Right cardiac atrium (tissue), 5 donors: Measurements from ENCODE around the gene OASL. TPM values are rescaled to one million over a fixed set of nuclear protein-coding genes. Genes with fewer than 3 reads are reported as not detected.
"Not testable (repeated sequence)": the region's sequence is repeated elsewhere in the genome, so short reads cannot be mapped to it uniquely, and the experiment has no call there.

Experiments used
- ATAC-seq, 2 donors: fragments of 200-7000 bp; cut with Tn5 transposase; one replicate each; pipeline versions ENCODE4 v1.8.0 to v1.9.1; 2020; ENCODE audit warnings: moderate library complexity in 2 of 2, mild to moderate bottlenecking in 1 of 2
- DNase-seq, 3 donors: peaks; one replicate each; pipeline ENCODE4 v3.0.0-alpha.2; 2020
- H3K27ac ChIP-seq: one replicate; pipeline ENCODE4 v1.5.1; 2013; ENCODE audit warnings: mild to moderate bottlenecking, low read length, control low read depth, moderate library complexity
- H3K27me3 ChIP-seq: one replicate; pipeline ENCODE4 v1.6.1; 2013; ENCODE audit not compliant: control insufficient read depth, insufficient read depth
- H3K4me1 ChIP-seq: one replicate; pipeline ENCODE4 v1.6.1; 2013; ENCODE audit warnings: low read length; ENCODE audit not compliant: control insufficient read depth, insufficient read depth
- H3K4me3 ChIP-seq: one replicate; pipeline ENCODE4 v1.5.1; 2013; ENCODE audit warnings: low read length, control low read depth
- H3K9me3 ChIP-seq: one replicate; pipeline ENCODE4 v1.6.1; 2013; ENCODE audit warnings: low read length; ENCODE audit not compliant: control insufficient read depth
- WGBS: extraction: QIAGEN DNeasy Blood & Tissue Kit; methylation state at CpG from one replicate; pipeline ENCODE4 v1.1.7; 2013; 5-methylcytosine and 5-hydroxymethylcytosine counted together
- intact Hi-C, 4 donors: fragments of 100-400 bp; cut with DNase I; formaldehyde crosslinking; loops; one replicate each; pipeline versions ENCODE4 v1.11.0 to v1.14.0; 2022 to 2023
- polyA plus RNA-seq: library from polyadenylated mRNA; stranded (reverse); fragments of 200-250 nt; gene quantifications from one replicate; pipeline ENCODE4 v1.2.3, GENCODE V29; 2013
- total RNA-seq, 4 donors: library from RNA; stranded (reverse); fragmentation: NEBNext Ultra II Directional; extraction: Animal tissue kit (Norgen Biotek cat#: 25700); gene quantifications; one replicate each; pipeline ENCODE4 v1.2.1, GENCODE V29; 2021
- donor health status: healthy with polysubstance abuse.
- donor health status: DM: no; HTN: yes; CAD: no.
- donor health status: DM: no; HTN: no; CAD: no.
- donor health status: DM: no; HTN: yes; CAD: no; lungs with severe emphysema.
- donor health status: DM: yes; HTN: yes; CAD: no.

OASL gene
- total and polyA plus RNA-seq, 5 donors: 0.32 to 1.1 (median 0.68) TPM

- H3K4me1 ChIP-seq, intact Hi-C loops, H3K27ac ChIP-seq, H3K4me3 ChIP-seq, ATAC-seq, H3K9me3 ChIP-seq, H3K27me3 ChIP-seq: not testable (repeated sequence)
- peak in 1 of 3 donors; percentile 55 for DNase-seq
- 94% methylated on average over 31 of the region's 33 CpGs for WGBS
These were observed 36.9 kb upstream of the OASL start for GRCh38 chr12:121075911-121076310.

- H3K4me3 ChIP-seq: no peak overlapping the region
- no peak overlapping the region for H3K27ac ChIP-seq
- no peaks in the 10 kb centered on the region for H3K27me3 ChIP-seq
- peaks cover 2% of the 10 kb centered on the region for H3K9me3 ChIP-seq
- ATAC-seq: no peak
- no peaks in the 10 kb centered on the region for H3K4me1 ChIP-seq
- no peak for DNase-seq
- WGBS: 86% methylated on average over 3 of the region's 3 CpGs
- intact Hi-C loops: no loop called here
These were observed 33.1 kb upstream of the OASL start for GRCh38 chr12:121072147-121072546.

GRCh38 chr12:121069206-121069605 lies 30.2 kb upstream of the OASL start:
- Histone ChIP-seq H3K4me3 (no peak overlapping the region), H3K4me1 (no peaks in the 10 kb centered on the region), H3K27me3 (no peaks in the 10 kb centered on the region), H3K27ac (no peak overlapping the region), H3K9me3 (peaks cover 2% of the 10 kb centered on the region)
- intact Hi-C loops: no loop called here
- ATAC-seq (no peak), DNase-seq (no peak)
- 84% methylated on average over 6 of the region's 6 CpGs for WGBS

GRCh38 chr12:121065345-121065744 lies 26.3 kb upstream of the OASL start:
- intact Hi-C loops: no loop called here
- Histone ChIP-seq H3K27ac (no peak overlapping the region), H3K4me3 (no peak overlapping the region), H3K4me1 (no peaks in the 10 kb centered on the region), H3K27me3 (no peaks in the 10 kb centered on the region), H3K9me3 (no peaks in the 10 kb centered on the region)
- 52% methylated on average over 2 of the region's 2 CpGs for WGBS
- DNase-seq (no peak), ATAC-seq (no peak)

GRCh38 chr12:121064586-121064985 lies 25.5 kb upstream of the OASL start:
- not testable (repeated sequence) for H3K27ac ChIP-seq, DNase-seq, H3K4me3 ChIP-seq, H3K27me3 ChIP-seq, H3K4me1 ChIP-seq, ATAC-seq, H3K9me3 ChIP-seq
- intact Hi-C loops: loop anchor here in 2 of 4 donors (5.0 kb wide), 1 partner anchor 33 kb away; no protein-coding TSS in a partner anchor
- 92% methylated on average over 12 of the region's 12 CpGs for WGBS

GRCh38 chr12:121064116-121064515 lies 25.1 kb upstream of the OASL start:
- no peak overlapping the region for H3K4me3 ChIP-seq

GRCh38 chr12:121062391-121063045 lies 23.5 kb upstream of the OASL start:
- 88% methylated on average over 11 of the region's 11 CpGs for WGBS
- Histone ChIP-seq H3K27ac (no peak overlapping the region), H3K4me3 (no peak overlapping the region), H3K9me3 (no peaks in the 10 kb centered on the region), H3K4me1 (no peaks in the 10 kb centered on the region), H3K27me3 (no peaks in the 10 kb centered on the region)
- ATAC-seq (no peak), DNase-seq (no peak)
- intact Hi-C loops: loop anchor here in 2 of 4 donors (5.0 kb wide), 1 partner anchor 35 kb away; no protein-coding TSS in a partner anchor

More at GRCh38 chr12:121064116-121064515, 25.1 kb upstream of the OASL start:
- no peak for ATAC-seq
- Histone ChIP-seq H3K27ac (no peak overlapping the region), H3K4me1 (no peaks in the 10 kb centered on the region), H3K27me3 (no peaks in the 10 kb centered on the region), H3K9me3 (no peaks in the 10 kb centered on the region)
- intact Hi-C loops: loop anchor here in 2 of 4 donors (5.0 kb wide), 1 partner anchor 33 kb away; no protein-coding TSS in a partner anchor
- no peak for DNase-seq
- 88% methylated on average over 1 of the region's 1 CpG for WGBS

- ATAC-seq: no peak
- no peaks in the 10 kb centered on the region for H3K27me3 ChIP-seq
- H3K4me3 ChIP-seq: no peak overlapping the region
- intact Hi-C loops: loop anchor here in 2 of 4 donors (5.0 kb wide), 1 partner anchor 35 kb away; no protein-coding TSS in a partner anchor
- WGBS: 42% methylated on average over 2 of the region's 2 CpGs
- no peaks in the 10 kb centered on the region for H3K9me3 ChIP-seq
- DNase-seq: no peak
- H3K27ac ChIP-seq: no peak overlapping the region
- H3K4me1 ChIP-seq: no peaks in the 10 kb centered on the region
These were observed 22.8 kb upstream of the OASL start for GRCh38 chr12:121061831-121062230.

GRCh38 chr12:121060149-121061001 lies 21.3 kb upstream of the OASL start:
- H3K27me3 ChIP-seq: no peaks in the 10 kb centered on the region
- intact Hi-C loops: loop anchor here in 2 of 4 donors (5.0 kb wide), 1 partner anchor 37 kb away; no protein-coding TSS in a partner anchor
- peak overlapping the region; percentile 89 for H3K27ac ChIP-seq
- WGBS: 43% methylated on average over 16 of the region's 16 CpGs
- peak overlapping the region; percentile 40 for H3K4me3 ChIP-seq
- no peaks in the 10 kb centered on the region for H3K4me1 ChIP-seq
- H3K9me3 ChIP-seq: no peaks in the 10 kb centered on the region
- ATAC-seq (peak; percentile 87 to 96), DNase-seq (peak; percentile 48 to 68 (median 64))

- DNase-seq: no peak
- ATAC-seq: peak in 1 of 2 donors; percentile 8
- Histone ChIP-seq H3K4me1 (no peaks in the 10 kb centered on the region), H3K27ac (no peak overlapping the region), H3K27me3 (no peaks in the 10 kb centered on the region), H3K4me3 (no peak overlapping the region), H3K9me3 (no peaks in the 10 kb centered on the region)
- intact Hi-C loops: no loop called here
- WGBS: 79% methylated on average over 10 of the region's 10 CpGs
These were observed 20.2 kb upstream of the OASL start for GRCh38 chr12:121059031-121059898.
